Renal pelvis (tissue), 4 donors: Measurements from ENCODE around the gene CNDP2. TPM values are rescaled to one million over a fixed set of nuclear protein-coding genes. Genes with fewer than 3 reads are reported as not detected.

Experiments
- DNase-seq: peaks from one replicate; pipeline ENCODE4 v3.0.0-alpha.2; 2013
- polyA plus RNA-seq, 3 donors: library from polyadenylated mRNA; unstranded; fragments of 120-200 nt; gene quantifications; one replicate each; pipeline ENCODE4 v1.2.1, GENCODE V29; 2013; ENCODE audit not compliant: insufficient read length in 3 of 3

CNDP2 gene
- polyA plus RNA-seq, 3 donors: 268 to 356 (median 338) TPM

GRCh38 chr18:74463254-74463653 is 32.9 kb upstream of the CNDP2 start:
- DNase-seq: no peak

GRCh38 chr18:74463983-74464382 is 32.2 kb upstream of the CNDP2 start:
- no peak for DNase-seq

- DNase-seq: no peak
These were observed 30.4 kb upstream of the CNDP2 start for GRCh38 chr18:74465775-74466174.

- no peak for DNase-seq
These were observed 27.6 kb upstream of the CNDP2 start for GRCh38 chr18:74468547-74469061.

DNA sequence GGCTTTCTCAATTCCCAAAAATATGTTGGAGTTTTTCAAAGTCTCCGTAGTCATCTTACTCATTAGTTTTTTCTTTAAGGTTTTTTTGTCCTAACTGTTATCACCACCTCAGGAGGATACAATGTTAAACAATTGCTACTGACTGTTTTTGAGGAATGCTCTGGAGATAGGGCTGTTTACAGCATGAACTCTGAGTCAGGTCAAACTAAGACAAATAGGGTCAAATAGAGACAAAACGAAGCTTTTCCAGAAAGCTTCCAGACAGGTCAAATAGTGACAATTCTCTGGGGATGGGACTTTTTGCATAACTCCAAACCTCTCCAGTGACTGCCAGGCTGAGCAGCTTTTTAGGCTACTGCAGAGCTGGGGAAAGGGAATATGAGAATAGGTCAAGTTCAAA is 23.9 kb upstream of the CNDP2 start:
- DNase-seq: no peak

DNA sequence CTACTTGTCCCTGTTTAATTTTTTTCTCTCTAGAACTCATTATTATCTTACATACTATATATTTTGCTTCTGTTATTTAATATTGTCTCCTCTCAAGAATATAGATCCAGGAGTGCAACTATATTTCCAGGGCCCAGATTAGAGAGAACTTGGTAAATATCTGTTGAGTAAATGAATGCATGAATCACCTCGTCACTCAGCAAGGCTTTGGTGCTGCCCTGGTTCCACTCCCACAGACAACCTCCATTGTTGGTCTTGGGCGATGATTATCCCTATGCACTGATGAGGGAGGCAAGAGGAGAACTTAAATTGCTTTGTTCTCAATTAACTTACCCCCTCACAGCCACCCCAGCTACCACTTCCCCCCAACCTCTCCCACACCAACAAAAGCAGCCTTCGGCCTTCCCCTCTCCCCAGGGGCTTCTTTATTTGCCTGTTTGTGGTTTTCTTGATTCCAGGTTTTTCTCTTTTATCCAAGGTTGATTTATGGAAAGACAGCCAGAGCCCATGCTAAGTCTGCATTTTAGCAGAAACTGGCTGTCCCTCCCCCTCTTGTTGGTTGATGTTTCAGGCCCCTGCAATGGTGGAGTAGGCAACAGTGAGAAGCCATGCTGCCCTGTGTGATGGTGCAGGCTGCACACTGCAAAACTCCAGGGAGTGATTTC is 22.1 kb upstream of the CNDP2 start:
- DNase-seq: no peak

- no peak for DNase-seq
These were observed 20.0 kb upstream of the CNDP2 start for GRCh38 chr18:74476140-74476539.

- no peak for DNase-seq
These were observed 18.4 kb upstream of the CNDP2 start for GRCh38 chr18:74477771-74478170.

DNA sequence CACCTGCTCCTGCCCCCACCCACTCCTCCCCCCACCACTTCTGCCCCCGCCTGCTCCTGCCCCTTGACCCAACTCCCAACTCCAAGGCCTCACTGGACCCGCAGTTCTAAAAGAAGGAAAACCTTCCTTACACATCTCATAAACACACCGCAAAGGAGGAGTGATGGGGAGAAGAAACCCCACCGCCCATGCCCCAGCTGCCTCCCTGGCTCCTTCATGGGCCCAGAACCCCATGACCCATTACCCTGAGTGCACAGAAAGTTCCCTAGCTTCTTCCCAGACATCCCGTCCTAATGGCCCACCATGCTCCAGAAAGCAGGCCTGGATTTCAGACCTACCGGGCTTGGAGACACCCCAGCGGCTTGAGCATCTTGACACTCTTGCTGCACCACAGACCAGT is 17.8 kb upstream of the CNDP2 start:
- no peak for DNase-seq

- no peak for DNase-seq
These were observed 17.3 kb upstream of the CNDP2 start for GRCh38 chr18:74478880-74479279.

GRCh38 chr18:74479486-74480148 is 16.5 kb upstream of the CNDP2 start:
- no peak for DNase-seq

DNA sequence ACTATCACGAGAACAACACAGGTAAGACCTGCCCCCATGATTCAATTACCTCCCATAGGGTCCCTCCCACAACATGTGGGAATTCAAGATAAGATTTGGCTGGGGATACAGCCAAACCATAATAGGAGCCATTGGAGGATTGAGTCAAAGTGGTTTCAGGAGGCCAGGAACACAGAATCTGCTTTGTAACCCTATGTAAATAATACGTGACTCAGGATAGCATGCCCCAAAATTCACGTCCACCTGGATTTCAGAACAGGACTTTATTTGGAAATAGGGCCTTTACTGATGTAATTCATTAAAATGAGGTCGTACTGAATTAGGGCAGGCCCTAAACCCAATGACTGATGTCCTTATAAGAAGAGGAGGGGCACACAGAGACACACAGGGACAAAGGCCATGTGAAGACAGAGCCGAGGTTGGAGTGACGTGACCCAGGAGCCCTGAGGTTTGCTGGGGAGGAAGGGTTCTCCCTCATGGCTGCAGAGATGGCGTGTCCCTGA is 16.0 kb upstream of the CNDP2 start:
- no peak for DNase-seq

- no peak for DNase-seq
These were observed 13.5 kb upstream of the CNDP2 start for GRCh38 chr18:74482697-74483096.

GRCh38 chr18:74486119-74486849 is 9.9 kb upstream of the CNDP2 start:
- DNase-seq: no peak

DNA sequence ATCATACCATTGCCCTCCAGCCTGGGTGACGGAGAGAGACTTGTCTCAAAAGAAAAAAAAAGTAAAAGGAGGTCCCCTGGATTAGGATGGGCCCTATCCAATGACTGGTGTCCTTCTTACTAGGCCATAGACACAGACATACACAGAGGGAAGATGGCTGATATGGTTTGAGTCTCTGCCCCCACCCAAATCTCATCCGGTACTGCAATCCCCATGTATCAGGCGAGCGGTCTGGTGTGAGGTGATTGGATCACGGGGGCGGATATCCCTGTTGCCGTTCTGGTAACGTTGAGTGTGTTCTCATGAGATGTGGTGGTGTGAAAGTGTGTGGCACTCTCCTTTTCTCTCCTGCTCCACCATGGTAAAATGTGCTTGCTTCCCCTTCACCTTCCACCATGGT is 7.8 kb upstream of the CNDP2 start:
- DNase-seq: no peak

- DNase-seq: no peak
These were observed 7.3 kb upstream of the CNDP2 start for GRCh38 chr18:74488864-74489263.

GRCh38 chr18:74489676-74490075 is 6.5 kb upstream of the CNDP2 start:
- peak; percentile 37 for DNase-seq

DNA sequence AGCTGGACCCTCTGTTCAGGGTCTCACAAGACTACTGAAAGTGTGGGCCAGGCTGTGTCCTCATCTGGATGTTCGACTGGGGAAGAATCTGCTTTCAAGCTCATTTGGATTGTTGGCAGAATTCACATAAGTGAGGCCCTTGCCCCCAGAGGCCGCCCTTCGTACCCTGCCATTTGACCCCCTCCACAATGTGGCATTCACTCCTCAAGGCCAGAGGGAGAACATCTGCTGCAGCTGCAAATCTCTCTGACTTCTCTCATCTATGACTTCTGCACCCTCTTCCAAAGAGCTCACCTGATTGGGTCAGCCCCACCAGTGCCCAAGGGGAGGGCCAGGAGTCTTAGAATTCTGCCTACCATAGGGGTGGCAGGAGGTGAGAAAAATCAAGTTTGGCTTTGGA is 3.9 kb upstream of the CNDP2 start:
- DNase-seq: no peak

DNA sequence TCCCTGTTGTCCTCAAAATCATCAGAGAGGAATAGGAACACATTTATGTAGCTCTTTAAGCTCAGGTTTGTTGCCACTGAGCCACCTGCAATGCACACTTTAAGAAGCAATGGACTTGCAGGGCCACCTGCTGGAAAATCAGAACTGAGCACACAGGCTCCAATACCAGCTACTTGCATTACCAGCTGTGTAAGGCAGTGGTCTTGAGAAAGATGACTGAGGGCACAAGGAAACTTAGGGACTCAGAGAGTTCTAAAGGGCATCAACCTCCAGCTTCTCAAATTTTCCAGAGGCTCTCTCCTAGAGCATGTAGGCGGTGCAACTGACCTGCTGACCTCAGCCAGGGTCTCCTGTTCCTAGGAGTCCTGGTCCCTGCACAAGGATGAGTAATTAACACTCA is 2.5 kb upstream of the CNDP2 start:
- DNase-seq: peak; percentile 49

DNA sequence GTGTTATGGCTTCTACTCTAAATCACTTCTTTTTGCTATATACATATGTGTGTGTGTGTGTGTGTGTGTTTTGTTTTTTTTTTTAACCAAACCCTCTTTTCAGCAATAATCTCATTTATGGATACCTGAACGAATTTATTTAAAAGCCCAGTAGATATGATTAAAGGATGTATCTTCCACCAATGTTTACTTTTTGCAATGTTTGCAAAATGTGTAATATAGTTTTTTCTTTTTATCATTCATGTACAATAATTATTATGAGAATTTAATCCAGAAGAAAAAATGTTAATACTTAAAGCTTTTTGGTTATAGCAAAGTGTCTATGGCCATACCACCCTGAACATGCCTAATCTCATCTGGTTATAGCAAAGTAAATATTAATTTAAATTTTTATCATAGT is 1.6 kb upstream of the CNDP2 start:
- DNase-seq: no peak

- DNase-seq: peak; percentile 41
These were observed 553 bp downstream of the CNDP2 start for GRCh38 chr18:74496508-74497323.

- DNase-seq: no peak
These were observed 1.1 kb downstream of the CNDP2 start for GRCh38 chr18:74497324-74497676.
